Measurements from ENCODE around the gene MT1B. TPM values are rescaled to one million over a fixed set of nuclear protein-coding genes. Genes with fewer than 3 reads are reported as not detected.
"Not testable (repeated sequence)": the region's sequence is repeated elsewhere in the genome, so short reads cannot be mapped to it uniquely, and the experiment has no call there.

Gene MT1B
- polyA plus RNA-seq, 5 donors, result not detected

GRCh38 chr16:56665286-56666261, 13.9 kb downstream of the MT1B start:
- DNase-seq, result not testable (repeated sequence)

- no peak for DNase-seq
Observed at GRCh38 chr16:56667581-56668571, 16.2 kb downstream of the MT1B start, which contains the start of gene MT1G. MT1G (minus strand) TSS chr16:56668065; CDS start chr16:56667993, 72 bp downstream.

GRCh38 chr16:56669005-56669839, 17.5 kb downstream of the MT1B start, which contains the start of gene MT1H:
MT1H (plus strand) TSS chr16:56669814; CDS start chr16:56669885, 71 bp downstream.
- no peak for DNase-seq

GRCh38 chr16:56669840-56670619, 18.3 kb downstream of the MT1B start:
- no peak for DNase-seq

- DNase-seq, result no peak
Observed at GRCh38 chr16:56670620-56670934, 18.9 kb downstream of the MT1B start.

GRCh38 chr16:56671691-56672090, 20.0 kb downstream of the MT1B start:
- not testable (repeated sequence) for DNase-seq

- DNase-seq, result not testable (repeated sequence)
Observed at GRCh38 chr16:56672171-56672570, 20.5 kb downstream of the MT1B start.

- DNase-seq, result no peak
Observed at GRCh38 chr16:56672761-56673536, 21.3 kb downstream of the MT1B start.

GRCh38 chr16:56673921-56674320, 22.2 kb downstream of the MT1B start:
- no peak for DNase-seq

- not testable (repeated sequence) for DNase-seq
Observed at GRCh38 chr16:56674570-56674969, 22.9 kb downstream of the MT1B start.

- DNase-seq, result no peak
Observed at GRCh38 chr16:56675685-56676210, 24.1 kb downstream of the MT1B start.

GRCh38 chr16:56677474-56677873, 25.8 kb downstream of the MT1B start:
- DNase-seq, result no peak

- DNase-seq, result no peak
Observed at GRCh38 chr16:56679078-56679730, 27.5 kb downstream of the MT1B start.

GRCh38 chr16:56679818-56680217, 28.1 kb downstream of the MT1B start:
- DNase-seq, result no peak

GRCh38 chr16:56681939-56682702, 30.4 kb downstream of the MT1B start, which contains the start of gene MT1X:
MT1X (plus strand) TSS chr16:56682470; CDS start chr16:56682541, 71 bp downstream.
- DNase-seq, result peak; percentile 83 to 85

- DNase-seq, result no peak
Observed at GRCh38 chr16:56682703-56683397, 31.2 kb downstream of the MT1B start.

All from right lung (tissue), 5 donors.